Calu3 (cell line): ENCODE results near the gene CREBBP. TPM values are rescaled to one million over a fixed set of nuclear protein-coding genes. Genes with fewer than 3 reads are reported as not detected.

Experiments used
- BruUV-seq: library from RNA; stranded (reverse); fragments of 400-500 nt; replicated peaks from 2 replicates; lab custom pipeline; 2021; lab: Mats Ljungman, UMichigan
- CTCF ChIA-PET: fragments of 300-600 bp; sonication (Branson Sonifier 250); formaldehyde crosslinking; loops from one replicate; lab custom pipeline; 2022; ENCODE audit warnings: antibody characterized with exemption; lab: Charles Lee
- DNase-seq: peaks from one replicate; pipeline ENCODE4 v3.0.0; 2022
- H3K27ac Mint-ChIP-seq: one replicate; pipeline ENCODE4 v1.8.0; 2022; ENCODE audit warnings: mixed read lengths; ENCODE audit not compliant: unreplicated experiment
- H3K27me3 Mint-ChIP-seq: one replicate; pipeline ENCODE4 v1.8.0; 2022; ENCODE audit warnings: mixed read lengths; ENCODE audit not compliant: unreplicated experiment
- H3K36me3 Mint-ChIP-seq: one replicate; pipeline ENCODE4 v1.8.0; 2022; ENCODE audit warnings: mild to moderate bottlenecking, moderate library complexity, mixed read lengths; ENCODE audit not compliant: insufficient read depth, unreplicated experiment
- H3K4me1 Mint-ChIP-seq: one replicate; pipeline ENCODE4 v1.8.0; 2022; ENCODE audit warnings: mild to moderate bottlenecking, low read depth, mixed read lengths; ENCODE audit not compliant: unreplicated experiment
- H3K4me3 Mint-ChIP-seq: one replicate; pipeline ENCODE4 v1.8.0; 2022; ENCODE audit warnings: mild to moderate bottlenecking, low read depth, moderate library complexity, mixed read lengths; ENCODE audit not compliant: unreplicated experiment
- H3K9me3 Mint-ChIP-seq: one replicate; pipeline ENCODE4 v1.8.0; 2022; ENCODE audit warnings: low read depth, mixed read lengths; ENCODE audit not compliant: unreplicated experiment
- CTCF ChIP-seq: fragments of 200-600 bp; IDR thresholded peaks from one replicate; pipeline ENCODE4 v1.8.0; 2022; ENCODE audit warnings: antibody characterized with exemption; ENCODE audit not compliant: unreplicated experiment
- intact Hi-C: fragments of 100-400 bp; cut with micrococcal nuclease; formaldehyde crosslinking; loops from one replicate; pipeline ENCODE4 v1.10.0; 2022; ENCODE audit not compliant: unreplicated experiment
- total RNA-seq: library from RNA; stranded (reverse); gene quantifications from 2 replicates; pipeline ENCODE4 v1.2.3, GENCODE V29; 2022

Gene CREBBP
- total RNA-seq, 1 experiment from 2014 or later, result 91.0 TPM

DNA sequence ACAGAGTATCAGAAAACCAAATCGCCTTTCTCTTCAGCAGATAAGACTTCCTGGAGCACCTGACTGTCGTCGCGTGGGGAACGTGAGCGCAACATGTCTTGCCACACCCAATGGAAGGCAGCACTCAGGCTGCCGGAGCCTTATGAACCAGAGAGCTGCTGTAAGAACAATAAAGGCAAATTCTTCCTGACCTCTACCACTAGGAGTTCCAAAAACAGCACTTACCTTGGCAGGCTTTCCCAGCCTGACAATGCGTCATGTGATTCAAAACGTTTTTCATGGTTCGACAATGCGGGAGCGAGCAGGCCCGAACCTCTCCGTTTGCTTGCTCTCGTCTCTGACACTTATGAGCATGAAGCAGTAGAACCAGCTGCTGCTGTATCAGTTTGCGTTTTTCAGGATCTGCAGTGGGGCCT is 87.3 kb downstream of the CREBBP start:
- CTCF ChIA-PET, result no interaction called here
- no peak for TF ChIP-seq CTCF
- BruUV-seq, result no TSS peak
- Mint-ChIP-seq H3K27ac (no peak overlapping the region), H3K9me3 (no peaks in the 10 kb centered on the region), H3K27me3 (no peaks in the 10 kb centered on the region), H3K4me1 (peaks cover 6% of the 10 kb centered on the region), H3K36me3 (peaks cover 30% of the 10 kb centered on the region), H3K4me3 (no peak overlapping the region)
- intact Hi-C loops, result no loop called here
- DNase-seq, result no peak

GRCh38 chr16:3792472-3793012 is 88.0 kb downstream of the CREBBP start:
- no TSS peak for BruUV-seq
- intact Hi-C loops, result no loop called here
- H3K36me3 Mint-ChIP-seq, result peaks cover 30% of the 10 kb centered on the region
- peaks cover 6% of the 10 kb centered on the region for H3K4me1 Mint-ChIP-seq
- H3K9me3 Mint-ChIP-seq, result no peaks in the 10 kb centered on the region
- no peak for DNase-seq
- no peaks in the 10 kb centered on the region for H3K27me3 Mint-ChIP-seq
- no peak for TF ChIP-seq CTCF
- CTCF ChIA-PET, result no interaction called here
- no peak overlapping the region for H3K4me3 Mint-ChIP-seq
- H3K27ac Mint-ChIP-seq, result no peak overlapping the region

DNA sequence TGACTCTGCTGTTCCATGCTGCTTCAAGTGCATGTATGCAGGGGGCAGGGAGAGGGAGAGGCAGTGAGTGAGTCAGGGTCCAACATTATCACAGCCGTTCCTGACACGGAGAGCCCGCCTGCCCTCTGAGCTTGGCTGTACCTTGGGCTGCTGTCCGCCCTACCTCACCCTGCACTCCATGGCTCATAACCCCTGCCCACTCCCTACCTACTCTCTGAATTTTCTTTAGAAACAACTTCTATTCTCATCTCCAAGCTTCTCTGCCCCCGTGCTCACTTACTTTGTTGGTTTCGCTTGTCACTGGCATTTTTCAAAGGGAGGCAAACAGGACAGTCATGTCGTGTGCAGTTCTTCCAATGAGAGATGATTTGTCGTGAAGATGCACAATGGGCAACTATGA is 88.8 kb downstream of the CREBBP start:
- intact Hi-C loops, result no loop called here

GRCh38 chr16:3789375-3790099 is 91.0 kb downstream of the CREBBP start:
- CTCF ChIA-PET, result no interaction called here

More for the DNA sequence above, 88.8 kb downstream of the CREBBP start:
- Mint-ChIP-seq H3K36me3 (peaks cover 30% of the 10 kb centered on the region), H3K4me3 (no peak overlapping the region), H3K27me3 (no peaks in the 10 kb centered on the region), H3K27ac (no peak overlapping the region), H3K4me1 (peaks cover 6% of the 10 kb centered on the region), H3K9me3 (no peaks in the 10 kb centered on the region)
- CTCF ChIA-PET, result no interaction called here
- TF ChIP-seq CTCF, result no peak
- DNase-seq, result no peak
- no TSS peak for BruUV-seq

More at GRCh38 chr16:3789375-3790099, 91.0 kb downstream of the CREBBP start:
- no peaks in the 10 kb centered on the region for H3K9me3 Mint-ChIP-seq
- no peak for TF ChIP-seq CTCF
- no peak overlapping the region for H3K4me3 Mint-ChIP-seq
- BruUV-seq, result TSS peak; percentile 9
- no peak for DNase-seq
- no peaks in the 10 kb centered on the region for H3K27me3 Mint-ChIP-seq
- no peaks in the 10 kb centered on the region for H3K4me1 Mint-ChIP-seq
- peaks cover 30% of the 10 kb centered on the region for H3K36me3 Mint-ChIP-seq
- H3K27ac Mint-ChIP-seq, result no peak overlapping the region
- intact Hi-C loops, result no loop called here
